ENCODE measurements around the gene LTBP1.

LTBP1 gene

GRCh38 chr2:33047939-33048338 lies 101.2 kb downstream of the LTBP1 start:
- no peak for TF ChIP-seq ZBTB7A (IDR thresholded peaks at IDR 0.05; ENCODE audit: low read depth)
- no peak for TF ChIP-seq TCF12 (IDR thresholded peaks at IDR 0.05; ENCODE audit: low read depth)
- TF ChIP-seq USF1 (IDR thresholded peaks at IDR 0.05) = no peak
- no peak for TF ChIP-seq EP300 (IDR thresholded peaks at IDR 0.05; ENCODE audit: borderline replicate concordance)
- no peak for TF ChIP-seq EGR1 (IDR thresholded peaks at IDR 0.05)

- no peak for TF ChIP-seq CREB1 (IDR thresholded peaks at IDR 0.05; ENCODE audit: low read depth)
- TF ChIP-seq MAX (IDR thresholded peaks at IDR 0.05) = no peak
- TF ChIP-seq EP300 (IDR thresholded peaks at IDR 0.05; ENCODE audit: borderline replicate concordance) = no peak
- TF ChIP-seq CEBPB (IDR thresholded peaks at IDR 0.05) = no peak
These were observed 105.0 kb downstream of the LTBP1 start for GRCh38 chr2:33051586-33052360.

GRCh38 chr2:33052361-33052735 lies 105.6 kb downstream of the LTBP1 start:
- TF ChIP-seq TCF12 (IDR thresholded peaks at IDR 0.05; ENCODE audit: low read depth) = no peak
- TF ChIP-seq REST (IDR thresholded peaks at IDR 0.05; ENCODE audit: low read depth) = no peak
- TF ChIP-seq TEAD4 (IDR thresholded peaks at IDR 0.05) = no peak
- no peak for TF ChIP-seq CREB1 (IDR thresholded peaks at IDR 0.05; ENCODE audit: low read depth)
- TF ChIP-seq EP300 (IDR thresholded peaks at IDR 0.05; ENCODE audit: borderline replicate concordance) = no peak
- no peak for TF ChIP-seq EGR1 (IDR thresholded peaks at IDR 0.05)
- TF ChIP-seq ZBTB7A (IDR thresholded peaks at IDR 0.05; ENCODE audit: low read depth) = no peak
- no peak for TF ChIP-seq NFIC (IDR thresholded peaks at IDR 0.05)
- TF ChIP-seq FOXM1 (IDR thresholded peaks at IDR 0.05; ENCODE audit: borderline replicate concordance, low read depth) = no peak
- no peak for TF ChIP-seq MAX (IDR thresholded peaks at IDR 0.05)

GRCh38 chr2:33056170-33056569 lies 109.4 kb downstream of the LTBP1 start:
- no peak for TF ChIP-seq TEAD4 (IDR thresholded peaks at IDR 0.05)
- TF ChIP-seq TAF1 (IDR thresholded peaks at IDR 0.05; ENCODE audit: low read depth) = no peak
- no peak for TF ChIP-seq FOXM1 (IDR thresholded peaks at IDR 0.05; ENCODE audit: borderline replicate concordance, low read depth)

- no peak for TF ChIP-seq MAX (IDR thresholded peaks at IDR 0.05)
- TF ChIP-seq NFIC (IDR thresholded peaks at IDR 0.05) = no peak
- no peak for TF ChIP-seq USF1 (IDR thresholded peaks at IDR 0.05)
- TF ChIP-seq YY1 (IDR thresholded peaks at IDR 0.05; ENCODE audit: low read depth) = no peak
- no peak for TF ChIP-seq FOXM1 (IDR thresholded peaks at IDR 0.05; ENCODE audit: borderline replicate concordance, low read depth)
- peak; percentile 17; the same call in 1 of the 2 replicates for TF ChIP-seq TEAD4 (IDR thresholded peaks at IDR 0.05)
- TF ChIP-seq ZBTB7A (IDR thresholded peaks at IDR 0.05; ENCODE audit: low read depth) = no peak
- peak; percentile 49; the same call in 1 of the 2 replicates for TF ChIP-seq TCF12 (IDR thresholded peaks at IDR 0.05; ENCODE audit: low read depth)
- no peak for TF ChIP-seq CREB1 (IDR thresholded peaks at IDR 0.05; ENCODE audit: low read depth)
- peak; percentile 49; the same call in 1 of the 2 replicates for TF ChIP-seq EP300 (IDR thresholded peaks at IDR 0.05; ENCODE audit: borderline replicate concordance)
- TF ChIP-seq CEBPB (IDR thresholded peaks at IDR 0.05) = no peak
- no peak for TF ChIP-seq TAF1 (IDR thresholded peaks at IDR 0.05; ENCODE audit: low read depth)
- no peak for TF ChIP-seq EGR1 (IDR thresholded peaks at IDR 0.05)
These were observed 112.1 kb downstream of the LTBP1 start for GRCh38 chr2:33058716-33059470.

GRCh38 chr2:33059471-33060156 lies 112.9 kb downstream of the LTBP1 start:
- TF ChIP-seq REST (IDR thresholded peaks at IDR 0.05; ENCODE audit: low read depth) (no peak), MAX (IDR thresholded peaks at IDR 0.05) (no peak), CEBPB (IDR thresholded peaks at IDR 0.05) (no peak), TAF1 (IDR thresholded peaks at IDR 0.05; ENCODE audit: low read depth) (no peak), USF1 (IDR thresholded peaks at IDR 0.05) (no peak), NFIC (IDR thresholded peaks at IDR 0.05) (no peak)

All from Ishikawa (cell line).